ENCODE results near the gene GLT1D1. TPM values are rescaled to one million over a fixed set of nuclear protein-coding genes. Genes with fewer than 3 reads are reported as not detected.

The GLT1D1 gene
- total RNA-seq, 1 experiment from 2014 or later: not detected

- no peaks in the 10 kb centered on the region for H3K4me1 ChIP-seq (ENCODE audit: control insufficient read depth in 1 of 2, insufficient read depth in 2 of 2, low read length in 2 of 2)
- ATAC-seq (no peak), DNase-seq (ENCODE audit: low read depth, low spot score) (no peak)
- TF ChIP-seq ZBTB33 (IDR thresholded peaks at IDR 0.05; ENCODE audit: extremely low read depth, insufficient replicate concordance, low read length) (no peak), YY1 (IDR thresholded peaks at IDR 0.05; ENCODE audit: extremely low read depth, insufficient replicate concordance, low read depth, low read length) (no peak), SRF (IDR thresholded peaks at IDR 0.05; ENCODE audit: low read depth) (no peak), SIN3A (IDR thresholded peaks at IDR 0.05; ENCODE audit: low read depth) (no peak), POLR2AphosphoS5 (IDR thresholded peaks at IDR 0.05; ENCODE audit: low read depth, low read length) (no peak), ZNF274 (IDR thresholded peaks at IDR 0.05; ENCODE audit: low read depth, low read length) (no peak), RAD21 (IDR thresholded peaks at IDR 0.05; ENCODE audit: low read depth) (no peak), CBX3 (IDR thresholded peaks at IDR 0.05; ENCODE audit: low read depth) (no peak), POLR2A (IDR thresholded peaks at IDR 0.05; ENCODE audit: borderline replicate concordance, extremely low read depth, insufficient read depth, insufficient read length) (no peak), JUND (IDR thresholded peaks at IDR 0.05) (no peak), CEBPB (IDR thresholded peaks at IDR 0.05; ENCODE audit: low read depth) (no peak), TCF7L2 (IDR thresholded peaks at IDR 0.05; ENCODE audit: borderline replicate concordance, extremely low read depth, insufficient read depth, insufficient read length) (no peak), MAX (IDR thresholded peaks at IDR 0.05) (no peak), REST (IDR thresholded peaks at IDR 0.05; ENCODE audit: low read depth) (no peak)
- no peak overlapping the region for H3K4me2 ChIP-seq (ENCODE audit: low read length)
- H4K20me1 ChIP-seq (ENCODE audit: insufficient read depth): no peaks in the 10 kb centered on the region
- peaks cover 69% of the 10 kb centered on the region for H3K79me2 ChIP-seq (ENCODE audit: insufficient read depth, low read length)
- H3K27ac ChIP-seq (ENCODE audit: low read depth, low read length): no peak overlapping the region
- intact Hi-C loops (cut with micrococcal nuclease): no loop called here
- POLR2A ChIA-PET: interaction anchor here (1.3 kb wide), 1 partner anchor 14 kb away, joined by 3 read pairs; the partner anchor contains the start of gene SLC15A4
- H3K9me3 ChIP-seq (ENCODE audit: control insufficient read depth in 1 of 2, insufficient read depth in 1 of 2, low read depth in 1 of 2, low read length in 2 of 2): no peaks in the 10 kb centered on the region
- H2AFZ ChIP-seq (ENCODE audit: low read depth, low read length, poor library complexity, severe bottlenecking): no peak overlapping the region
- RAD21 ChIA-PET (ENCODE audit: low non-redundant PET in 1 of 2, low total read pairs in 2 of 2, uncharacterized antibody in 2 of 2, unreplicated experiment in 2 of 2): no interaction called here
- CTCF ChIA-PET: no interaction called here
- H3K9ac ChIP-seq (ENCODE audit: low read length): no peak overlapping the region
- no peaks in the 10 kb centered on the region for H3K9me2 ChIP-seq (ENCODE audit: insufficient read depth)
- peaks cover 10% of the 10 kb centered on the region in 2 experiments; a peak in 2 of 4 replicates for H3K36me3 ChIP-seq (ENCODE audit: control insufficient read depth in 1 of 2, insufficient read depth in 2 of 2, low read length in 2 of 2)
- no peak overlapping the region for H3K4me3 ChIP-seq (replicated peaks in 1 of 2; ENCODE audit: low read depth in 1 of 2, low read length in 2 of 2)
- no TSS peak for BruUV-seq (replicated peaks)
- no peaks in the 10 kb centered on the region for H3K27me3 ChIP-seq (ENCODE audit: insufficient read depth, low read length)
Observed at GRCh38 chr12:128810182-128811127, 42.8 kb upstream of the GLT1D1 start.
